GM19452 (cell line): ENCODE data around the gene HTT.
"Not testable (repeated sequence)": the region's sequence is repeated elsewhere in the genome, so short reads cannot be mapped to it uniquely, and the experiment has no call there.

Experiments used
- ATAC-seq: cut with Tn5 transposase; IDR thresholded peaks from one replicate; pipeline ENCODE4 v1.9.1; 2021; ENCODE audit not compliant: unreplicated experiment

HTT gene

DNA sequence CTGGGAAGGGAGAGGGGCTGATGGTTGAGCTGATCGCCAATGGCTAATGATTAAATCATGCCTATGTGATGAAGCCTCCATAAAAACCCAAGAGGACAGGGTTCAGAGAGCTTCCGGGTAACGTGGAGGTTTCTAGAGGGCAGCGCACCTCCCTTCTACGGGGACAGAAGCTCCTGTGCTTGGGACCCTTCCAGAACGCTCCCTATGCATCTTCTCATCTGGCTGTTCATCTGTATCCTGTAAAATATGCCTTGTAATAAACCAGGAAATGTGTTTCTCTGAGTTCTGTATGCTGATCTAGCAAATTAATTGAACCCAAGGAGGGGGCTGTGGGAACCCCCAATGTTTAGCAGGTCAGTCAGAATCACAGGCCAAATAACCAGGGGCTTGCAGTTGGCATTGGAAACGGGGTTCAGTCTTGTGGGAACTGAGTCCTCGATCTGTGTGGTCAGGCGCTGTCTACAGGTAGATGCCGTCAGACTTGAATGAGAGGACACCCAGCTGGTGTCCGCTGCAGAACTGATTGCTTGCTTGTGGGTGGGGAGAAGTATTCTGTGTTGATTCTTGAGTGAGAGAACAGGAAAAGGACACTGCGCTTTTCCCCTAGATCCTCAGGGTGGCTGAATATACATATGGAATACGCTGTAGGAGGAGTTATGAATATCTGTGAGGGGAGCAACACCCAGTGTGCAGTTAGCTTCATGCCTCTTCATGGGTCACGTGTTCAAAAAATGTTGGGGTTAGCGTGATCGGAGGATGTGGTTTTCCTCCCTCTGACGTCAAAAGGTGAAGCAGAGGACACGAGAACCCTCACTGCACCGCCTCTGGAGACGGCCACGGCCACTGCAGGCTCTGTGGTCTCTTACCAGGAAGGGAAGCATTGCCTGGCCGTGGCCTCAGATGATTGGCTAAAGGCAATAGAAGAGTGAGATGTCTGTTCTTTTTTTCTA, 29.3 kb upstream of the HTT start:
- no peak for ATAC-seq

DNA sequence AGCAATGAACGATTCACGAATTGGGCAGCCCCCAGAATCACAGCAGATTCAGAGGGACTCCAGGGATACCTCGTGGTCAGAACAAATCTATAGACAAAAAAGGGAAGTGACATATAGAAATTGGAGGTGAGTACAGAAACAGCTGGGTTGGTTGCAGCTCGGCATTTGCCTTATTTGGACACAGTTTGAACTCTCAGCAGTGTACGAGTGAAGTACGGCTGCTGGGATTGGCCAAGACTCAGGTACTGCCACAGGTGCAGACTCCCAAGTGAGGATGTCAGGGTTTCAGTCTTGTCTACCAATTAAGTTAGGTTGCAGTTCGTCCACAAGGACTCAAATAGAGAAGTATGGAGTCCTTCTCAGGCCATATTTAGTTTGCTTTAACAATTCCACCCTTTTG, 28.3 kb upstream of the HTT start:
- ATAC-seq, result no peak

DNA sequence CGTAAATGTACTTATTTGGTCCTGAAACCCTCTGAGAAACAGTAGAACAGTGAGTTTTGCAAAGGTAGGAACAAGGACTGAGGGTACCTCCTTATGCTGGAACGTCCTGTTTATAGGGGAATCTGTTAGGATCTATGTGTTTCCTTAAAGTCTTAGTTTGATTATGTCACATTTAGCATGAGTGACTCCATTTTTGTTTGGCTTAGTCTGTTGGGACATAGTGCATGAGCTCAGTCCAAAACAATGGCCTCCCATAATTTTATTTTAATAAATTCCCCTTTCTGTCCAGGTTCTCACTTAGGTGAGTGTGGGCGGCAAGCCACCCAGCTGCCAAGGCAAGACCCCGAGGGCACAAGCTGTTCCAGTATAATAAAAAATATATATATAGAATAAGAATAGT, 27.9 kb upstream of the HTT start:
- ATAC-seq, result no peak

DNA sequence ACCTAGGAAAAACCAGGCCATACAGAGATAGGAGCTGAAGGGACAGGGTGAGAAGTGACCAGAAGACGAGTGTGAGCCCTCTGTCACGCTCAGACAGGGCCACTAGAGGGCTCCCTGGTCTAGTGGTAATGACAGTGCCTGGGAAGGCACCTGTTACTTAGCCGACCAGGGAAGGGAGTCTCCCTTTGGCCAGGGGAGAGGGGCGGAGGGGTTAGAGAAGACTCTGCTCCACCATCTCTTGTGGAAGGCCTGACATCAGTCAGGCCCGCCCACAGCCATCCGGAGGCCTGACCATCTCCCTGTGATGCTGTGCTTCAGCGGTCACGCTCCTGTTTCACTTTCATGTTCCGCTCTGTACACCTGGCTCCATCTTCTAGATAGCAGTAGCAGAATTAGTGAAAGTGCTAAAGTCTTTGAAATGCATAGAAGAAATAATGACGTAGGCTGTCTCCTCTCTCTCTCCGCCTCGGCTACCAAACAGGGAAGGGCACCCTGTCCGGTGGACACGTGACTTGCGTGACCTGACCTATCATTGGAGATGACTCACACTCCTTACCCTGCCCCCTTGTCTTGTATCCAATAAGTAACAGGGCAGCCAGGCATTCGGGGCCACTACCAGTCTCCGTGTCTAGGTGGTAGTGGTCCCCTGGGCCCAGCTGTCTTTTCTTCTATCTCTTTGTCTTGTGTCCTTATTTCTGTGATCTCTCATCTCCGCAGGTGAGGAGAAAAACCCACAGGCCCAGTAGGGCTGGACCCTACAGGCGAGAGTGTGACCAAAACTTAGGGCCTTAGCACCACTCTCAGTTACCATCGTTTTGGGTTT, 26.8 kb upstream of the HTT start:
- peak; percentile 88 for ATAC-seq

DNA sequence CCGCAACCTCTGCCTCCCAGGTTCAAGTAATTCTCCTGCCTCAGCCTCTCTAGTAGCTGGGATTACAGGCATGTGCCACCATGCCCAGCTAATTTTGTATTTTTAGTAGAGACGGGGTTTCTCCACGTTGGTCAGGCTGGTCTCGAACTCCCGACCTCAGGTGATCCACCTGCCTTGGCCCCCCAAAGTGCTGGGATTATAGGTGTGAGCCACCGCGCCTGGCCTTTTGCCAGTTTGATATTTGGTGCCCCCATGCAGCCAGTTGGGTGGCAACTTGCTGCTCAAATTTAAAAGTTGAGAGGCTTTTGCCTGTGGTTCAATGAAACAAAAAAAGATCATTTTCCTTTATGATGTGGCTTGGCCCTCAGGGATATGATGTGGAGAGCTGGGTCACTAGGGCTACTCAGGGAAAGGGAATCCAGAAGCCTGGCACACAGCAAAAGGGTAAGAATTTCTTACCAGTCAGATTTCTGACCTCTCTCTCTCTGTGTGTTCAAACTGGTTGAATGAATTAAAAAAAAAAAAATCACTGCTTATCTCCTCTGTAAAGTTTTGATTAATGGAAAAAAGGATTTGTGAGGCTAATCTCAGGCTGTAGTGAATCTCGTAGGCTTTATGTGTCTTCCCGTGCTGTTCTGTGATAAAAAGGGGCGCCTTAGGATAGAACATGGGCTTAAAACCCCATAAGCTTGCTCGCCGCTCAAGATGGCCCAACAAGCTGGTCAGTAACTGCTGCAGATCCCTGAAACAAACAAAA, 23.2 kb upstream of the HTT start:
- ATAC-seq, result not testable (repeated sequence)

DNA sequence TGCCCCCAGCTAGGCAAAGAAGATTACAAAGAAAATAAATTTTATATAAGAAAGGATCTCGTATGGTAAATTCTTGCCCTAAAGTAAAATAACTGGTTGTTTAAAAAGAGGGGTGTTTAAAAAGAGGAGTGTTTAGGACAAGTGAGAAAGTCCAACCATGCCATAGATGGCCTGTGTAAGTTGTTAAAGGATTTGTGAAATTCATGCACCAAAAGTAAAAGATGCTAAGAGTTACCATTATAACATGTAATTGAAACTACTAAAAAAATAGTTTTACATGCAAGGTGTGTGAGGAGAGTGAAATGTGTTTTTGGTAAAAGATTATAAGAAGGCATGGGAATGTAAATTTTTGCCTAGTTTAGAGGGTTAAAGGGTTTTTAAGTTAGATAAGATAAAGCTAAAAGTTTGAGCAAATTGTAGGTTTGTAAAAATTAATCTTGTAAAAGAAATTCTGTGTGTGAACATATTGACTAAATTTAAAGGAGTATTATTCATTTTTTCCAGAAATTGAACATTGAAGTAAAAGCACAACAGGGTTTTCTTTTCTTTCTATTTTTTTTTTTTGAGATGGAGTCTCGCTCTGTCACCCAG, 20.2 kb upstream of the HTT start:
- no peak for ATAC-seq

DNA sequence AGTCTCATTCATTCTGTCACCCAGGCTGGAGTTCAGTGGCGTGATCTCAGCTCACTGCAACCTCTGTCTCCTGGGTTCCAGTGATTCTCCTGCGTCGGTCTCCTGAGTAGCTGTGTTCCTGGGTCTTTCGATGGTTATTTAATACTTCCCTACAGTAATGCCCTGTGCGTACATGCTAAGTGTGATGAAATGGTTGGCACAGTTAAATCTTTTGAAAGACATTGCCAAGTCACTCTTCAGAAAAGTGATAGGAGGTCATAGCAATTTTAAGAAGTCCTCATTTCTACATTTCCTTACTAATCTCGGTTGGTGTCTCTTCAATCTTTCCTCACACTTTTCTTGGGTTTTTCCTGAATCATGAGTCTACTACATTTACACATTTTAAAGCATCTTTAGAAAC, 14.5 kb upstream of the HTT start:
- no peak for ATAC-seq

DNA sequence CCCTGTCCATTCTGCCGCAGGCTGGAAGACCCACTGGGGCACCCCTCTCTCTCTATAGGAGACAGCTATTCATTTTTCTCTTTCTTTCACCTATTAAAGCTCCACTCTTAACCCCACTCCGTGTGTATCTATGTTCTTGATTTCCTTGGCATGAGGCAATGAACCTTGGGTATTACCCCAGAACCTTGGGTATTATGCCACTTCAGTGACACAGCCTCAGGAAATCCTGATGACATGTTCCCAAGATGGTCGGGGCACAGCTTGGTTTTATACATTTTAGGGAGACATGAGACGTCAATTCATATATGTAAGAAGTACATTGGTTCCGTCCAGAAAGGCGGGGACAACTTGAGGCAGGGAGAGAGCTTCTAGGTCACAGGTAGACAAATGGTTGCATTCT, 13.5 kb upstream of the HTT start:
- no peak for ATAC-seq

DNA sequence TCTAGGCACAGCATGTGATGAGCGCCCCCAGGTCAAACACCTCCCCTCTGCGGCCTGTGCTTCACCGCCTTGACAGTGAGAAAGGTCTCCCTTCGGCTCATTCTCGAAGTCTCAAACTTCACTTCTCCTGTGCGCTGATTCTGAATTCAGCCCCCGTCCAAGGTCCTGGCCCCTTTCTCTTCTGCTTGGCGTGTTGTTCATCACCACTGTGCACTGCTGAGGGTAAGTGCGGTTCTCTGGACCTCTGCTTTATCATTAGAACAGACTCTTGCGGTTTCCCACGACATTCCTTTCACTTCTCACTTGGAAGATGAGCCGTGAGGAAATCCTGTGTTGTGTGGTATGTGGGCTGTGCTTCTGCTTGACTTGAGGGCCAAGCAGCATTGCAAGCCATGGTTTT, 12.0 kb upstream of the HTT start:
- ATAC-seq, result no peak

DNA sequence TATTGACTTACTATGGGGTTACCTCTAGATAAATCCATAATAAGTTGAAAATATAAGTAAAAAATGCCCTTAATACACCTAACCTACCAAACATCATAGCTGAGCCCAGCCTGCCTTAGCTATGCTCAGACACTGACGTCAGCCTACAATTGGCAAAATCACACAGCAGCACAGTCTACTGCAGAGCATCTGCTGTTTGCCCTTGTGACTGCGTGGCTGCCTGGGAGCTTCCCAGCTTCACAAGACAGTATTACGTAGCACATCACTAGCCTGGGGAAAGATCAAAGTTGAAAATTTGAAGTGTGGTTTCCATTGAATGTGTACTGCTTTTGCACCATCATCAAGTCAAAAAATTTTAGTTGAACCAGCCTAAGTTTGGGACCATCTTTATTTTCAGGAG, 8.9 kb upstream of the HTT start:
- no peak for ATAC-seq

DNA sequence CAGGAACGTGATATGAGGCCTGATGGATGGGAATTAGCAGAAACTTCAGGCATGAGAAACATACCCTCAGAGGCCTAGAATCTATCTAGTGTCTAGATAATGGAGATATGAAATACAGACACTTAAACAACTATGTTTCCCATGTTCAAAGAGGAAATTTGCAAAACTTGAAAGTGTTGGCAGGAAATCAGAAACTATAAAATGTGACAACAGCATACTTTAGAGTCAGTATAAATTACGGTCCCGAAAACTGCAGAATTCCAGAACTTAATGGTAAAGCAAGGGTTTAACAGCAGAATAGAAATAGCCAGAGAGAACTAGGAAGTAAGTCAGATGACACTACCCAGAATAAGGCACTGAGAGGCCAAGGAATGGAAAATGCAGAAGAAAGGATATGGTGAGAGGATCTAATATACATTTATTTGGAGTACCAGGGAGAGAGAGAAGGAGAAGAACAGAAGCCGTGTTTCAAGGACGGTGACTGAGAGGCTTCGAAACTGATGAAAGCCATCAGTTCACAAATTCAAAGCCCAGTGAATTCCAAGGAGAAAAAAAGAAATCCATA, 7.6 kb upstream of the HTT start:
- ATAC-seq, result no peak

DNA sequence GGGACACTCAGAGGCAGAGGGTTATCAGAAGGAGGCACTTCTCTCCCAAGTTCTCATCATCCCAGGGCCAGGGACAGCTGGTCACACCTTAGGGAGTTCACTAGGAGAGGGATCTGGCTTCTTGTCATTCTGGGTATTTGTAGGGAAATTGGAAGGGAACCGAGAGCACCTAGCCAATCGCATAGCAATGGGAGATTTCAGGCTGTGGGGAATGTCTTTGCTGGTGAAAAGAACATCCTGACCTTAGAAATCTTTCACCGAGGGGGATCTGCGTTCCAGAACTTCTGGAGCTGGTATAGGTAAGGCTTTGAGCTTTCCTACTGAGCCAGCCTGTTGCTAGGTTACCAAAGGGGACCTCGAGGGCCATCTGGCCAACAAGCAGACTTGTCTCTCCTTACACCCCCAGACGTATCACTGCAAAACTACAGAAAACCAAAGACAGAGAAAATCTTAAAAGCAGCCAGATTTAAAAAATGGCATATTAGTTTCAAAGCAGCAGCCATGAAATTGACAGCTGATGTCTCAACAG, 6.9 kb upstream of the HTT start:
- no peak for ATAC-seq

DNA sequence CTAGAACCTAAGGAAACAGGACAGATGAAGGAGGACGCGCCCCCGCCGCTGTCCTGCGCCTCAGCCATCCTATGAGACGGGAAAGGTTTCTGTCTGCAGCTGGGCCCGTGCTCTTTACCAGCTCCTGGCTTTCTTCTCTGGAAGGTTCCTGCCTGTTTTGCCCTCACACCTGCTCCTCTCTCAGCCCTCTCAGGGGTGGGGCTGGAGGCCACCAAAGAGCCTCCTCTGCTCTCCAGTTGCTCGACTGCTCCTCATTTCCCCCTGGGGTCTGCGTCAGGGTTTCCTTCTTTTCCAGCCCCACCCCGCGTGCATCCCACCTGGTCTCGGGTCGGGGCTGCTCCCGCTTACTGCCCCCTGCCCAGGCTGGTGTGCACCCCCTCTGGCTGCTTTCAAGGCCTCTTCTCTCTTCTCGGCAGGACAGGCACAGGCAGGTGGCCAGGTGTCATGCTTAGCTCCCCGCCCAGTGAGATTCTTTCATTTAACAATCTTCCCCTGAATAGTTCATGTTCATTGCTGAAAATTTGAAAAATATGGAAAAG, 4.8 kb upstream of the HTT start:
- no peak for ATAC-seq

DNA sequence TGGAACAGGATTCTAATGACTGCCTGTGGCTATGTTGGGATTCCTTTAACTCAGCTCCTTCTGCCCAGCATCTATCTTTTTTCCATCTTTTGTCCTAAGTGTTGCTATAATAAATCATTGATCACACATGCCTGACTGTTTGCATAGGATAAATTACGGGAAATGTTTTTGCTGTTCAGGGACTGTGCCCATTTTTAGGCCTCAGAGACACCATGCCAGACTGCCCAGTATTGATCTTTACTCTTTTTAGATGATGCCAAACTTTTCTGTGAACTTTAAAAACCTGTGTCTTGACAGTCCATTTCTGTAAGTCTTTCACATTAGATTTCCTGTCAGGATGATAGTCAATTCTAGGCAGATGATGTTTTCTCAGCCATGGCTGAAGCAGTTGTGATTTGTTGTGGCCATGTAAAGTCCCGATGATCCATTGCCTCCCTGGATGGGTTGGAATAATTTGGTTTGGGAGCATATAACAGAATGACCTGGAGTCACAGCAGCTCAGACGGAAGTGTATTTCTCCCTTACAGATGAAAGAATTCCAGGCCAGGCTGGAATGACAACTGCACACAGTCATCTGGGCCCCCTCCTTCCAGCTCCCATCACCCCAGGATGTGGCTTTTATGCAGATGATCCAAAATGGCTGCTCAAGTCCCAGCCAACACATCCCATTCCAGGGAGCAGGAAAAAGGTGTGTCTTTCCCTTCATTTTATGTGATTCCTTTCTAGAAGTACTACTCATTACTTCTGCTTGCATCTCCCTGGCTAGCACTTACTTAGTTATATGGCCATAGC, 3.6 kb upstream of the HTT start:
- no peak for ATAC-seq

DNA sequence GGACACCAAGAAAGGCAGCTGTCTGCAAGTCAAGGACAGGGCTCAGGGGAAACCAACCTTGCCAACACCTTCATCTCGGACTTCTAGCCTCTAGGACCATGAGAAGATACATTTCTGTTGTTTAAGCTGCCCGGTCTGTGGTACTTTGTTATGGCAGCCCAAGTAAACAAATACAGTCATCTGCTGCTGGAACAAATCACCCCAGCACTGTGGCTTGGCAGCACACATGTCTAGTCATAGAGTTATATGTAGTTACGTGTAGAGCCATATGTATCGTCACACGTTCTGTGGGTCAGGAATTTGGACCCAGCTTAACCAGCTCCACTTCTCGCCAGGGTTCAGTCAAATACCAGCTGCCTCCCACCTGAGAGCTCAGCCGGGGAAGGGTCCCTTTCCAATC, 2.7 kb upstream of the HTT start:
- ATAC-seq, result no peak

DNA sequence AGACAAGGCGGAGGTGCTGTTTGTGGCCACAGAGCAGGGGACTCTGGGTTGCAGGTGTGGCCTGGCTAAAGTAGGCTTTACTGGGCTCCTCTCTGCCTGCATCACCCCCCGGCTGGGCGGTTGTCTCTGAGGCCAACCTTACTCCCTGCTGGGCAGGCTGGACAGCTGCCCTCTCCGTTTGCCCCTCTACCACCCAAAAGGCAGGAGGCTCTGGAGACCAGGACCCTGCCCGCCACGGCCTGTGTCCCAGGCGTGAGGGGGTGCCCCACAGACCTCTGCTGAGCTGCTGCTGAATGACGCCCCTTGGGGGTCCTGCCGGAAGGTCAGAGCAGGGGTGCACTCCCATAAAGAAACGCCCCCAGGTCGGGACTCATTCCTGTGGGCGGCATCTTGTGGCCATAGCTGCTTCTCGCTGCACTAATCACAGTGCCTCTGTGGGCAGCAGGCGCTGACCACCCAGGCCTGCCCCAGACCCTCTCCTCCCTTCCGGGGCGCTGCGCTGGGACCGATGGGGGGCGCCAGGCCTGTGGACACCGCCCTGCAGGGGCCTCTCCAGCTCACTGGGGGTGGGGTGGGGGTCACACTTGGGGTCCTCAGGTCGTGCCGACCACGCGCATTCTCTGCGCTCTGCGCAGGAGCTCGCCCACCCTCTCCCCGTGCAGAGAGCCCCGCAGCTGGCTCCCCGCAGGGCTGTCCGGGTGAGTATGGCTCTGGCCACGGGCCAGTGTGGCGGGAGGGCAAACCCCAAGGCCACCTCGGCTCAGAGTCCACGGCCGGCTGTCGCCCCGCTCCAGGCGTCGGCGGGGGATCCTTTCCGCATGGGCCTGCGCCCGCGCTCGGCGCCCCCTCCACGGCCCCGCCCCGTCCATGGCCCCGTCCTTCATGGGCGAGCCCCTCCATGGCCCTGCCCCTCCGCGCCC, 1.1 kb upstream of the HTT start:
- ATAC-seq, result no peak

DNA sequence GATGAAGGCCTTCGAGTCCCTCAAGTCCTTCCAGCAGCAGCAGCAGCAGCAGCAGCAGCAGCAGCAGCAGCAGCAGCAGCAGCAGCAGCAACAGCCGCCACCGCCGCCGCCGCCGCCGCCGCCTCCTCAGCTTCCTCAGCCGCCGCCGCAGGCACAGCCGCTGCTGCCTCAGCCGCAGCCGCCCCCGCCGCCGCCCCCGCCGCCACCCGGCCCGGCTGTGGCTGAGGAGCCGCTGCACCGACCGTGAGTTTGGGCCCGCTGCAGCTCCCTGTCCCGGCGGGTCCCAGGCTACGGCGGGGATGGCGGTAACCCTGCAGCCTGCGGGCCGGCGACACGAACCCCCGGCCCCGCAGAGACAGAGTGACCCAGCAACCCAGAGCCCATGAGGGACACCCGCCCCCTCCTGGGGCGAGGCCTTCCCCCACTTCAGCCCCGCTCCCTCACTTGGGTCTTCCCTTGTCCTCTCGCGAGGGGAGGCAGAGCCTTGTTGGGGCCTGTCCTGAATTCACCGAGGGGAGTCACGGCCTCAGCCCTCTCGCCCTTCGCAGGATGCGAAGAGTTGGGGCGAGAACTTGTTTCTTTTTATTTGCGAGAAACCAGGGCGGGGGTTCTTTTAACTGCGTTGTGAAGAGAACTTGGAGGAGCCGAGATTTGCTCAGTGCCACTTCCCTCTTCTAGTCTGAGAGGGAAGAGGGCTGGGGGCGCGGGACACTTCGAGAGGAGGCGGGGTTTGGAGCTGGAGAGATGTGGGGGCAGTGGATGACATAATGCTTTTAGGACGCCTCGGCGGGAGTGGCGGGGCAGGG, 568 bp downstream of the HTT start:
- ATAC-seq, result peak; percentile 5

DNA sequence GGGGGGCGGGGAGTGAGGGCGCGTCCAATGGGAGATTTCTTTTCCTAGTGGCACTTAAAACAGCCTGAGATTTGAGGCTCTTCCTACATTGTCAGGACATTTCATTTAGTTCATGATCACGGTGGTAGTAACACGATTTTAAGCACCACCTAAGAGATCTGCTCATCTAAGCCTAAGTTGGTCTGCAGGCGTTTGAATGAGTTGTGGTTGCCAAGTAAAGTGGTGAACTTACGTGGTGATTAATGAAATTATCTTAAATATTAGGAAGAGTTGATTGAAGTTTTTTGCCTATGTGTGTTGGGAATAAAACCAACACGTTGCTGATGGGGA, 1.1 kb downstream of the HTT start:
- ATAC-seq, result no peak
